Left lung (tissue), 10 donors: Measurements from ENCODE around the gene CDIP1. TPM values are rescaled to one million over a fixed set of nuclear protein-coding genes. Genes with fewer than 3 reads are reported as not detected.
A peak's percentile ranks its signal among the peaks of the same experiment; 100 is the strongest.

Source experiments
- ATAC-seq: fragments of 200-7000 bp; cut with Tn5 transposase; one replicate; pipeline ENCODE4 v1.9.1; 2020; ENCODE audit warnings: moderate library complexity
- DNase-seq, 4 donors: peaks; one replicate each; pipeline ENCODE4 v3.0.0-alpha.2; 2013 to 2020
- H3K27ac ChIP-seq, 2 donors: fragments of 200-600 bp; sonication (generic) in 1 of 2; one replicate each; pipeline versions ENCODE4 v1.5.0 to v1.8.0; 2020 to 2021
- H3K27me3 ChIP-seq, 2 donors: fragments of 200-600 bp; sonication (generic) in 1 of 2; one replicate each; pipeline versions ENCODE4 v1.5.0 to v1.8.0; 2020 to 2021
- H3K36me3 ChIP-seq, 2 donors: fragments of 200-600 bp; sonication (generic) in 1 of 2; one replicate each; pipeline versions ENCODE4 v1.5.0 to v1.8.0; 2020 to 2021
- H3K4me1 ChIP-seq, 2 donors: fragments of 200-600 bp; one replicate each; pipeline ENCODE4 v1.8.0; 2021
- H3K4me3 ChIP-seq, 2 donors: fragments of 200-600 bp; sonication (generic) in 1 of 2; one replicate each; pipeline versions ENCODE4 v1.5.0 to v1.8.0; 2020 to 2021; ENCODE audit warnings: mild to moderate bottlenecking in 1 of 2
- H3K9me3 ChIP-seq, 2 donors: fragments of 200-600 bp; sonication (generic) in 1 of 2; one replicate each; pipeline versions ENCODE4 v1.5.0 to v1.8.0; 2020 to 2021
- CTCF ChIP-seq, 2 donors: fragments of 200-600 bp; sonication (generic) in 1 of 2; IDR thresholded peaks; one replicate each; pipeline versions ENCODE4 v1.5.0 to v1.8.0; 2021; ENCODE audit warnings: antibody characterized with exemption in 2 of 2
- intact Hi-C, 2 donors: fragments of 100-400 bp; cut with DNase I; formaldehyde crosslinking; loops; one replicate each; pipeline versions ENCODE4 v1.11.2 to v1.14.2; 2022
- polyA plus RNA-seq, 6 donors: library from polyadenylated mRNA; unstranded; fragments of 120-200 nt; gene quantifications; one replicate each; pipeline ENCODE4 v1.2.1, GENCODE V29; 2013; ENCODE audit not compliant: insufficient read length in 6 of 6
- total RNA-seq, 2 donors: library from RNA; stranded (reverse); fragmentation: NEBNext Ultra II Directional; extraction: Animal tissue kit (Norgen Biotek cat#: 25700); gene quantifications; one replicate each; pipeline ENCODE4 v1.2.1, GENCODE V29; 2021
- donor health status: DM: no; HTN: yes; CAD: no.
- donor health status: DM: no; HTN: no; CAD: no.

Gene CDIP1
- total and polyA plus RNA-seq, 8 donors = 18.1 to 27.0 (median 22.6) TPM

GRCh38 chr16:4505356-4506147 is 33.0 kb downstream of the CDIP1 start:
- ATAC-seq (peak; percentile 18), DNase-seq (peak in 1 of 4 donors; percentile 72)
- intact Hi-C loops = loop anchor here in 1 of 2 donors (5.0 kb wide), 1 partner anchor 42 kb away; no protein-coding TSS in a partner anchor
- H3K4me1 ChIP-seq = peaks cover 12 to 52% of the 10 kb centered on the region in 2 donors
- peaks cover 5 to 38% of the 10 kb centered on the region in 2 donors for H3K36me3 ChIP-seq
- no peaks in the 10 kb centered on the region for H3K27me3 ChIP-seq
- no peak overlapping the region for H3K4me3 ChIP-seq
- H3K9me3 ChIP-seq = no peaks in the 10 kb centered on the region
- no peak for TF ChIP-seq CTCF (IDR thresholded peaks at IDR 0.05)
- peak overlapping the region; percentile 29 to 79 for H3K27ac ChIP-seq

GRCh38 chr16:4501071-4501478 is 37.5 kb downstream of the CDIP1 start:
- Histone ChIP-seq H3K4me1 (peaks cover 16 to 49% of the 10 kb centered on the region in 2 donors), H3K4me3 (no peak overlapping the region), H3K36me3 (peaks cover 0 to 22% of the 10 kb centered on the region in 2 donors), H3K27ac (peak overlapping the region; percentile 34 to 40), H3K27me3 (no peaks in the 10 kb centered on the region), H3K9me3 (no peaks in the 10 kb centered on the region)
- peak; percentile 43 for ATAC-seq
- DNase-seq = no peak
- TF ChIP-seq CTCF (IDR thresholded peaks at IDR 0.05) = no peak
- intact Hi-C loops = no loop called here

GRCh38 chr16:4500272-4500671 is 38.3 kb downstream of the CDIP1 start:
- Histone ChIP-seq H3K4me3 (no peak overlapping the region), H3K4me1 (peaks cover 16 to 43% of the 10 kb centered on the region in 2 donors), H3K27ac (peak overlapping the region; percentile 34 to 40), H3K36me3 (peaks cover 0 to 22% of the 10 kb centered on the region in 2 donors), H3K9me3 (no peaks in the 10 kb centered on the region), H3K27me3 (no peaks in the 10 kb centered on the region)
- ATAC-seq (peak; percentile 92), DNase-seq (no peak)
- intact Hi-C loops = no loop called here
- no peak for TF ChIP-seq CTCF (IDR thresholded peaks at IDR 0.05)

- peaks cover 16 to 43% of the 10 kb centered on the region in 2 donors for H3K4me1 ChIP-seq
- TF ChIP-seq CTCF (IDR thresholded peaks at IDR 0.05) = no peak
- H3K9me3 ChIP-seq = no peaks in the 10 kb centered on the region
- intact Hi-C loops = no loop called here
- H3K4me3 ChIP-seq = no peak overlapping the region
- peaks cover 0 to 22% of the 10 kb centered on the region in 2 donors for H3K36me3 ChIP-seq
- ATAC-seq (no peak), DNase-seq (no peak)
- H3K27me3 ChIP-seq = no peaks in the 10 kb centered on the region
- H3K27ac ChIP-seq = no peak overlapping the region
Measured at GRCh38 chr16:4499196-4499555, 39.4 kb downstream of the CDIP1 start.

- no peak overlapping the region for H3K27ac ChIP-seq
- no peak for TF ChIP-seq CTCF (IDR thresholded peaks at IDR 0.05)
- intact Hi-C loops = no loop called here
- DNase-seq (no peak), ATAC-seq (no peak)
- peaks cover 0 to 22% of the 10 kb centered on the region in 2 donors for H3K36me3 ChIP-seq
- no peaks in the 10 kb centered on the region for H3K9me3 ChIP-seq
- H3K4me3 ChIP-seq = no peak overlapping the region
- no peaks in the 10 kb centered on the region for H3K27me3 ChIP-seq
- peaks cover 16 to 39% of the 10 kb centered on the region in 2 donors for H3K4me1 ChIP-seq
Measured at GRCh38 chr16:4498546-4499195, 39.9 kb downstream of the CDIP1 start.
